Superior temporal gyrus (tissue), 1 donor: ENCODE measurements around the gene TLR2.

ENCODE experiments used
- DNase-seq: peaks from one replicate; pipeline ENCODE4 v3.0.0-alpha.2; 2016; ENCODE audit errors: extremely low spot score

The TLR2 gene

GRCh38 chr4:153684182-153684970 lies at the start of gene TLR2:
TLR2 (plus strand) TSS chr4:153684280; CDS start chr4:153702908, 18,628 bp downstream.
- no peak for DNase-seq

- DNase-seq = no peak
Measured at GRCh38 chr4:153634738-153635353, 49.2 kb upstream of the TLR2 start.

- no peak for DNase-seq
Measured at GRCh38 chr4:153635846-153636245, 48.2 kb upstream of the TLR2 start.

GRCh38 chr4:153637201-153637600 lies 46.9 kb upstream of the TLR2 start:
- DNase-seq = no peak

GRCh38 chr4:153638011-153638410 lies 46.1 kb upstream of the TLR2 start:
- DNase-seq = no peak

- DNase-seq = no peak
Measured at GRCh38 chr4:153638999-153639398, 45.1 kb upstream of the TLR2 start.

- DNase-seq = no peak
Measured at GRCh38 chr4:153639833-153640802, 44.0 kb upstream of the TLR2 start.

- no peak for DNase-seq
Measured at GRCh38 chr4:153641532-153641931, 42.5 kb upstream of the TLR2 start.

GRCh38 chr4:153643406-153644383 lies 40.4 kb upstream of the TLR2 start:
- DNase-seq = peak; percentile 62

GRCh38 chr4:153645183-153645582 lies 38.9 kb upstream of the TLR2 start:
- DNase-seq = no peak

- no peak for DNase-seq
Measured at GRCh38 chr4:153646261-153646660, 37.8 kb upstream of the TLR2 start.

- DNase-seq = no peak
Measured at GRCh38 chr4:153646978-153647377, 37.1 kb upstream of the TLR2 start.

- DNase-seq = no peak
Measured at GRCh38 chr4:153647975-153648374, 36.1 kb upstream of the TLR2 start.

GRCh38 chr4:153649572-153649991 lies 34.5 kb upstream of the TLR2 start:
- DNase-seq = no peak

- no peak for DNase-seq
Measured at GRCh38 chr4:153651116-153651515, 33.0 kb upstream of the TLR2 start.

- no peak for DNase-seq
Measured at GRCh38 chr4:153651587-153651986, 32.5 kb upstream of the TLR2 start.

- DNase-seq = no peak
Measured at GRCh38 chr4:153652051-153652784, 31.9 kb upstream of the TLR2 start.

- DNase-seq = no peak
Measured at GRCh38 chr4:153655002-153655541, 29.0 kb upstream of the TLR2 start.

- no peak for DNase-seq
Measured at GRCh38 chr4:153655928-153656327, 28.2 kb upstream of the TLR2 start.

- no peak for DNase-seq
Measured at GRCh38 chr4:153661215-153661822, 22.8 kb upstream of the TLR2 start.
